Retinal pigment epithelial cell (primary cell): Measurements from ENCODE around the gene FYCO1.

Experiments
- DNase-seq: peaks from one replicate; pipeline ENCODE4 v3.0.0-alpha.2; 2010; ENCODE audit warnings: low read depth
- H3K4me3 ChIP-seq: 2 replicates; pipeline ENCODE4 v1.5.1; 2011; ENCODE audit warnings: mild to moderate bottlenecking, low read length, control low read depth, moderate library complexity
- CTCF ChIP-seq: conservative IDR thresholded peaks from 2 replicates; pipeline ENCODE4 v1.5.1; 2011; ENCODE audit warnings: low read depth, low read length, control low read depth, inconsistent platforms

Gene FYCO1

GRCh38 chr3:45966950-45967640, 28.5 kb downstream of the FYCO1 start:
- no peak for DNase-seq

GRCh38 chr3:45966371-45966791, 29.2 kb downstream of the FYCO1 start:
- H3K4me3 ChIP-seq: no peak overlapping the region
- no peak for DNase-seq
- no peak for TF ChIP-seq CTCF

More at GRCh38 chr3:45966950-45967640, 28.5 kb downstream of the FYCO1 start:
- no peak overlapping the region for H3K4me3 ChIP-seq
- TF ChIP-seq CTCF: no peak

- no peak for DNase-seq
- no peak for TF ChIP-seq CTCF
- no peak overlapping the region for H3K4me3 ChIP-seq
These were observed 30.0 kb downstream of the FYCO1 start for GRCh38 chr3:45965653-45966052.

- DNase-seq: no peak
- no peak for TF ChIP-seq CTCF
These were observed 30.4 kb downstream of the FYCO1 start for GRCh38 chr3:45965253-45965652.

GRCh38 chr3:45964139-45964538, 31.5 kb downstream of the FYCO1 start:
- no peak for DNase-seq
- no peak for TF ChIP-seq CTCF
- no peak overlapping the region for H3K4me3 ChIP-seq

More at GRCh38 chr3:45965253-45965652, 30.4 kb downstream of the FYCO1 start:
- no peak overlapping the region for H3K4me3 ChIP-seq

GRCh38 chr3:45962033-45962432, 33.6 kb downstream of the FYCO1 start:
- no peak for TF ChIP-seq CTCF
- no peak overlapping the region for H3K4me3 ChIP-seq
- DNase-seq: no peak

GRCh38 chr3:45960289-45960688, 35.3 kb downstream of the FYCO1 start:
- DNase-seq: no peak
- TF ChIP-seq CTCF: no peak
- H3K4me3 ChIP-seq: no peak overlapping the region
